HG02970 (cell line): Measurements from ENCODE around the gene GLE1.
"Not testable (repeated sequence)": the region's sequence is repeated elsewhere in the genome, so short reads cannot be mapped to it uniquely, and the experiment has no call there.

Experiments used
- ATAC-seq: cut with Tn5 transposase; IDR thresholded peaks from one replicate; pipeline ENCODE4 v1.9.1; 2021; ENCODE audit warnings: mild to moderate bottlenecking, moderate library complexity, moderate number of reproducible peaks; ENCODE audit not compliant: unreplicated experiment, low FRiP score

GLE1 gene

GRCh38 chr9:128495296-128495695, 9.2 kb upstream of the GLE1 start:
- no peak for ATAC-seq

DNA sequence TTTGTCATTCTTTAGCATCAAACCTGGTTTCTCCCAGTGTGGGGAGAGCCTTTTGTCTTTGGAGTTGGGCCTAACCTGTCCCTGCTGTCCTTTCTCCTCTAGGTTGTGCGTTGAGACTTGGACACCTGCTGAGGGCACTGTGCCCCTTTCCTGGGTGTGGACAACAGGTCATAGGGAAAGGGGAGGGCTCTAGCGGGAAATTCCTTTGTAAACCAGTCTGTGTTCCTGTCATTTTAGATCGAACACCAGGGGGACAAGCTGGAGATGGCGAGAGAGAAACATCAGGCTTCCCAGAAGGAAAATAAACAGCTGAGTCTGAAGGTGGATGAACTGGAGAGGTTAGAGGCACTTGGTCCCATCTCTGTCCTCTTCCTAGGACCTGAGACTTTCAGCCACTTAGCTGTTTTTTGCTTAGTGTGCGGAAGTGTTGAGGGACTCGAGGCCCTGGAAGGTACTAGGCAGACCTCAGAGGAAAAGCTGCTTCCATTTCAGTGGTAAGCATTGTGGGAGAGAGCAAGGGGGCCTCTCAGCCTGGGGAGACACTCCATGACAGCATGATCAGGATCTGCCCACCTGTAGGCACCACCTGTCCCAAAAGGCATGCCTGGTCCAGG, 8.6 kb upstream of the GLE1 start:
- no peak for ATAC-seq

- ATAC-seq: no peak
Observed at GRCh38 chr9:128497824-128498610, 6.5 kb upstream of the GLE1 start.

- ATAC-seq: no peak
Observed at GRCh38 chr9:128498911-128499310, 5.6 kb upstream of the GLE1 start.

- no peak for ATAC-seq
Observed at GRCh38 chr9:128499920-128500319, 4.6 kb upstream of the GLE1 start.

DNA sequence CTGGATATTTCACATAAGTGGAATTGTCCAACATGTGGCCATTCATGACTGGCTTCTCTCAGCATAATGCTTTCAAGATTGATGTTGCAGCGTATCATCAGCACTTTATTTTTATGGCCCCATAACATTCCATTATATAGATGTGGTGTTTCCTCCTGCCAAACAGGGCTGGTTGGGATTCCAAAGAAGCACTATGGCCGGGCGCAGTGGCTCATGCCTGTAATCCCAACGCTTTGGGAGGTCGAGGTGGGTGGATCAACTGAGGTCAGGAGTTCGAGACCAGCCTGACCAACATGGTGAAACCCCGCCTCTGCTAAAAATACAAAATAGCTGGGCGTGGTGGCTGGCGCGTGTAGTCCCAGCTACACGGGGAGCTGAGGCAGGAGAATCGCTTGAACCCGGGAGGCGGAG, 1.1 kb upstream of the GLE1 start:
- ATAC-seq: not testable (repeated sequence)

DNA sequence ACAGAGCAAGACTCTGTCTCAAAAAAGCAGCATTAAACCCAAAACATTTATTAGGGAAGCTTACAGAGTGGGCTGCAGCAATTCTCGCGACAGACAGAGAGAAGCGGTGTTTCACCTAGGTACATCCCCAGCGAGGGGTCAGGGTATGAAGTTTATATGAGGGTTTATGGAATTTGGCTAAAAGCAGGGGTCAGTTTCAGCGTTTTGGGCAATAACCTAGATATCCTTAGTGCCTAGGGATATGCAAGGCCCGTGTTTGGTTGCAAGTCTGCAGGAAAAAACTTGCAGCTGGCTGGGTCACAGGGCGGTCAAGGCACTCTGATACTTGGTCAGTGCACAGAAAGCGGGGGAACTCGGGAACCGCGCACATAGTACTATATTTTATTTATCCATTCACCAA, 649 bp upstream of the GLE1 start:
- ATAC-seq: no peak

DNA sequence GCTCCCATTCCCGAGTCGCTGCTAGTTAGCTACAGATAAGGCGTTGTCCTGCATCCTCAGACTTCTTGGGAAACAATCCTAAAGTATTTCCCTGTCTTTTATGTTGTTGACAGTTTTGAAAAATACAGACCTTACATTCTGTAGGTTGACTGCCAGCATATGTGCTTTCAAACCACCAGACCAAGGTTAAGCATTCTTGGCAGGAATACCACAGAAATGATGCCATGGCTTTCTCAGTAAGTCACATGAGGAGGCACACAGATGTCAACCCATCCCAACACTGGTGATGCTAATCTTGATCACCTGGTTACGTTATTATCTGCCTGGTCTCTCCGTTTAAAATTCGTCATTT, 871 bp downstream of the GLE1 start:
- ATAC-seq: no peak

DNA sequence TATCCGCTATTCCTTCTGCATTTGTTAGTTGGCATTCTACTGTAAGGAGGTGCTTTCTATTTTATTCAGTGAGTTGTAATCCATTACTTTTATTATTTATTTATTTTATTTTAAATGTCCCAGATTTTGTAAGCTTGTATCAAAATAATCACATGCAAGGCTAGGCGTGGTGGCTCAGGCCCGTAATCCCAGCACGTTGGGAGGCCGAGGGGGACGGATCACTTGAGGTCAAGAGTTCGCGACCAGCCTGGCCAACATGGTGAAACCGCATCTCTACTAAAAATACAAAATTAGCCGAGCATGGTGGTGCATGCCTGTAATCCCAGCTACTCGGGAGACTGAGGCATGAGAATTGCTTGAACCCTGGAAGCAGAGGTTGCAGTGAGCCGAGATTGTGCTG, 1.4 kb downstream of the GLE1 start:
- ATAC-seq: not testable (repeated sequence)

GRCh38 chr9:128512820-128513219, 8.3 kb downstream of the GLE1 start:
- no peak for ATAC-seq

DNA sequence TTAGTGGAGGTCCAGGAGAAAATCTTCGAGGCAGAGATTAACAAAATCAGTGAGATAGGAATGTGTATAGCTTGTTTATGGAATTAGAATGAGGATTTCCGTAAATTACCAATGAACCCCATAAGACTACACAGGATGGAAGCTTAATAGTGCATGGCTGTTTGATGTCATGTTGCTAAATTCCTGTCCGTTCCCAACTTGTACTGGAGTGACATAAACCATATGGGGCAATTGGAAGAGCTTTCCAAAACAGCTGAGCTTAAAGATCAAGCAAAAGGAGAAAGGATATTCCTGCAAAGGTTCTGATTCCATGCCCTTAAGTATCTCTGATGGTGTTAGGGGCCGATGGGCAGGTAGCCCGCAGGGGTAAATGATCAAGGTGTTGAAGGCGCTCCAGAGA, 17.4 kb downstream of the GLE1 start:
- ATAC-seq: no peak

DNA sequence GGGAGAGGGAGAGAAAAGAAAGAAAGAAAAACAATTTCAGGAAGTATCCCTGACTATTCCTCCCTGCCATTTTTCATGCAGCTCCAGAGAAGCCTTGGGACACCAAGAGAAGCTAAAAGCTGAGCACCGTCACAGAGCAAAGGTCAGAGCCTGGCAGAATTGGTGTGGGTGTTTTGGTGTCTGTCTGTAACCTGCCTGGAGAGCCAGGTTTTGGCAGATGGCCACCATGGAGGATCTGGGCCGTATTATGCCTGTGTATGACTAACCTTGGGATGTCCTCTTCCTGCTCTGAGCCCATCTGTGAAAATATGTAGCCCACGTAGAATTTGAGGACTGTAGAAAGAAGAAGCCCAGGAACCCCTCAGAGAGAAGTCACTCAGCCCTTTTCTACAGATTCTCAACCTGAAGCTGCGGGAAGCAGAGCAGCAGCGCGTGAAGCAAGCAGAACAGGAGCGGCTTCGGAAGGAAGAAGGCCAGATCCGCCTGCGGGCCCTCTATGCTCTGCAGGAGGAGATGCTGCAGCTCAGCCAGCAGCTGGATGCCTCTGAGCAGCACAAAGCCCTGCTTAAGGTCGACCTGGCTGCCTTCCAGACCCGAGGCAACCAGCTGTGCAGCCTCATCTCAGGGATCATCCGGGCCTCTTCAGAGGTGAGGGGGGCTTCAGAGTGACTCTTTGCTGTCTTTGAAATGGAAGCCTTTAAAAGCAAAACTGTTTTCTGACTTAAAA, 18.8 kb downstream of the GLE1 start:
- ATAC-seq: no peak

GRCh38 chr9:128526720-128527119, 22.2 kb downstream of the GLE1 start:
- ATAC-seq: no peak

DNA sequence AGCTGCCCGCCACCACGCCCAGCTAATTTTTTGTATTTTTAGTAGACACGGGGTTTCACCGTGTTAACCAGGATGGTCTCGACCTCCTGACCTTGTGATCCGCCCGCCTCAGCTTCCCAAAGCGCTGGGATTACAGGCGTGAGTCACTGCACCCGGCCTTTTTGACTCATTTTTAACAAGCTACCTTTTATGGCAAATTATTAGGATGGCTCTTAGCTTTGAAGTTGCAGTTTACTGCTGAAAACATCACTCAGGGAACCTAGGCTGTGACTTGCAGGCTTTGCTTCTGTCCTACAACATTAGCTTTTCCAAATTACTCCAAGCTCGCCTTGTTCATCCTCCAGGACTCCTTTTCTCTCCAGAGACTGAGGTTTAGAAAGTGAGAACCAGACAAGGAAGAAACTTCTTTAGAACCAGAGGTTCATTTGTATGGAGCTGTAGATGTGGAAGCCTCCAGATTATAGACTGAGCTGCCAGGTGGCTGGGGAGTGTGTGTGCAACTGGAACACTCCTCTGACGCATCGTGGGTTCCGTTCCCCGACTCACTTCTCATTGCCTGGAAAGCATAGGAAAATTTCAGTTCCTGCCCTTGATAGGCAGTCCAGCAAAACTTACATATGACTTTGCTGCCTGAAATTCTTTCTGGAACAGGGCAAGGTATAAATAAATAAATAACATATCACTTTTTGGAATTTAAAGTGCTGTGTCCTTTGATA, 24.1 kb downstream of the GLE1 start:
- ATAC-seq: no peak

DNA sequence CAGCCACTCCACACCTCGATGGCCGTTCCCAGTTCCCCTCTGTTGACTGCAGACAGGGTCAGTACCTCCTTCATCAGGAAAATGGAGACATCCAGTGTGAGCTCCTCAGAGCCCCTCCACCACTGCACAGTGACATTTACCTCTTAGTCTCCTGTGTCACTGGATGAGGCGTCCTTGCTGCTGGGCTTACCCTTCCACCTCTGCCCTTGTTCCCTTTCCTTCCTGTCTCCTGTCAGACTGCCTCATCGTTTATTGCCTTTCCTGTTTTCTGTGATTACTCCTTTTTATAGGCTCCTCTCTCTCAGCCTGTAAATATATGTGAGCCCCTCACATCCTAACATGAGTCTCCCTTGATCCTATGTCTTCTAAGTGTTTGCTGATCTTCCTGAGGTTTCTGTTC, 24.7 kb downstream of the GLE1 start:
- ATAC-seq: no peak

DNA sequence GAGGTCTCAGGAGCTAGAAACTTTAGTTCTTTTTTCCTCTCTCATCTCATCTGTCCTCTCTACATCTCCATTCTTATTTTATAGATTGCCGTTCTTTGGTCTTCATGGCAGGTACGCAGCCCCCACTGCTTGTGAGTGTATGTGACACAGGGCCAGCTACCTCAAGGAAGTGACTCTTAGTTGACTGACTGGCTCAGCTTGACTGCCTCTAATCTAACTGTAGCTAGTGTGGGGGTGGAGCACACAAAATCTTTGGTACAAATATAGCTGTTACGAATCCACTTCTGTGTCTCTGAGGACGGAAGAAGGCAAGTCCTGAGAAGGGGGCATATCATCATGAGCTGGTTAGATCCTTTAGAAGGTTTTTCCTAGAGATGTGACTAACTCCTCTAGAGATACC, 28.1 kb downstream of the GLE1 start:
- no peak for ATAC-seq

DNA sequence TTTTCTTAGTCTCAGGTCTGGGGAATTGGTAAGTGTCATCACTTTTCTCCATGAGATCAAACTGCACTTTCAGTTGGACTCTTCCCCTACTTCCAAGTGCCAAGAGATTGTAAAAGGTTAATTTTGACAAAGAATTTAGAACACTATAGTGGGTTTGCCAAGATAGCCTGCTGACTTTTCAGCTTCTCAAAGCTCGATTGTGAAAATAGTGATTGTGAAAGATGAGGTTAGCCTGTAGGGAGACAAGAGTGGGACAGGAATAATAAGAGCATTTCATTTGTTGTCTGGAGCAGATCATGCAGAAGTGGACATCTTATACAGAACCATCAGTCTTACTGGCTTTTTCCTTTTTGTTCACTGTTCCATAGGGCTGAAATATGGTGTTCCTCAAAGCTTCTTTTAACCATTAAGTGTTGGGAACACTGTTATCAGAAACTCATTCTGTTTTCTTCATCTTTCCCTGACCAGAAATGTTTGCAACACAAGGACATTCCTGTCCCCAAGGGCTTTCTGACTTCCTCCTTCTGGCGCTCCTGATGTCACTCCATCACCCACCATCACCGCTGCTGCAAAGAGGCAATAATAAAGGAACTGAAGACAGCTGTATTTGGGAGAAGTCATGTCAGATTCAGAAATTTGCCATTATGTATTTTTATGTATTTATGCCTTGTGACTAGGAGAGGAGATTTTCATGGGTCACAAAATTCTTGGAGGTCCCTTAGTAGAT, 36.3 kb downstream of the GLE1 start:
- ATAC-seq: no peak

DNA sequence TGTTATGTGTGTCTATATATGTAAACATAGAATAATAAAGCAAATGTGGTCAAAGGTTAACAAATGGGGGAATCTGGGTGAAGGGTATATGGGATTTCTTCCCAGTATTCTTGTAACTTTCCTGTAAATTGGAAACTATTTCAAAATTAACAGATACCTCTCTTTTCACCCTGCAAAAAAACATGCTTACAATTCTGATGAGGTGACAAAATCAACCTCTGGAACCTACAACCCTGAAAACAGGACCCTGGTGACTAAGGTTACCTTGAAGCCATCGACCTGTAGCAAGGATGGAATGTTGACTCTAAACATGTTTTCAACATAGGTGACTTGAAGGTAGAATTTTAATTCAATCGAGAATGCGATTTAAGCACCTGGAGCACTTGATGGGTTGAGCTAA, 42.0 kb downstream of the GLE1 start:
- no peak for ATAC-seq

DNA sequence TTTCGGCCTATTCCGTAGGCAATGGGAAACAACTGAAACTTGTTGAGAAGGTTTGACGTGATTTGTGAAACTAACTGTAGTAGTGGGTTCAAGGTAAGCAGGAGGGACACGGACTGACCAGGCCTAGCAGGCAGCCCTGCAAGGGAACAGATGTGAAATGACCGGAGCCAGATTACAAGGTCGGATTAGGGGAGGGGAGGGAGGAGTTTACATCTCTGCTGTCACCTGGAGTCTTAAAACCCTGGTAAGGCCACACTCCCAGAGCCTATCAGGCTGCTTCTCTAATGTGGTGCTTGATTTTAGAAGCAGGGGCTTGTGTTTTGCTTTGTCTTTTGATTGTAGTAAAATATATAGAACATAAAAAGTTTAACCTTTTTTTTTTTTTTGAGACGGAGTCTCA, 44.4 kb downstream of the GLE1 start:
- no peak for ATAC-seq

DNA sequence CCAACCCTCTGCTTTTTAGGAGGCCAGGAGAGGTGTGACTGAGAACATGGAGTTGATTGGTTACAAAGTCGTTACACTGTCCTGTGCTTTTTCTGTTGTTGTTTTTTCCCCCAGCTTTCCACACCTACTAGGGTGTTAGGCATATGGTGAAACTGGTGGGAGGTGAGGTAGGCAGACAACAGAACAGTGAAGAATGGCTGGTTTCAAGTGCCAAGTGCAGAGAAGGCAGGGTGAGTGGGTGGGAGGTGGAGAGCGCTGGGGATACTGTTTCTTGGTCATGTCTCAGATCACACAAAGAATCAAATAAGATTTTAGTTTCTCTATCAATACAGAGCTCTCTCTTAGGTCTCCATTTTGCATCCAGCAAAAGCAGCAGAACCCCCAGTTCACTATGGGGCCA, 45.7 kb downstream of the GLE1 start:
- ATAC-seq: no peak
